ENCODE data around the gene GUCA1A. TPM values are rescaled to one million over a fixed set of nuclear protein-coding genes. Genes with fewer than 3 reads are reported as not detected.

The GUCA1A gene
- total RNA-seq, 1 experiment from 2014 or later, result not detected

GRCh38 chr6:42185597-42185996, 12.4 kb downstream of the GUCA1A start (continued):
- TF ChIP-seq REST (IDR thresholded peaks at IDR 0.05; ENCODE audit: low read depth) (no peak), POLR2A (IDR thresholded peaks at IDR 0.05; ENCODE audit: borderline replicate concordance, extremely low read depth, insufficient read depth, insufficient read length) (no peak)

- H3K4me3 ChIP-seq (replicated peaks in 1 of 2; ENCODE audit: low read depth in 1 of 2, low read length in 2 of 2), result no peak overlapping the region
- H3K9me2 ChIP-seq (ENCODE audit: insufficient read depth), result no peaks in the 10 kb centered on the region
- H3K79me2 ChIP-seq (ENCODE audit: insufficient read depth, low read length), result no peaks in the 10 kb centered on the region
- DNase-seq (ENCODE audit: low read depth, low spot score), result no peak
- CTCF ChIA-PET, result interaction anchor here (1.6 to 1.7 kb wide), 2 partner anchors 13 to 26 kb away, joined by 4 to 5 read pairs; no protein-coding TSS in a partner anchor
- no peaks in the 10 kb centered on the region for H3K27me3 ChIP-seq (ENCODE audit: insufficient read depth, low read length)
- no peak overlapping the region for H3K4me2 ChIP-seq (ENCODE audit: low read length)
- H2AFZ ChIP-seq (ENCODE audit: low read depth, low read length, poor library complexity, severe bottlenecking), result no peak overlapping the region
- no peaks in the 10 kb centered on the region for H3K9me3 ChIP-seq (ENCODE audit: control insufficient read depth in 1 of 2, insufficient read depth in 1 of 2, low read depth in 1 of 2, low read length in 2 of 2)
- POLR2A ChIA-PET, result no interaction called here
- RAD21 ChIA-PET (ENCODE audit: low non-redundant PET in 1 of 2, low total read pairs in 2 of 2, uncharacterized antibody in 2 of 2, unreplicated experiment in 2 of 2), result no interaction called here
- H3K4me1 ChIP-seq (ENCODE audit: control insufficient read depth in 1 of 2, insufficient read depth in 2 of 2, low read length in 2 of 2), result peaks cover 10% of the 10 kb centered on the region in 2 experiments; a peak in 3 of 4 replicates
- H4K20me1 ChIP-seq (ENCODE audit: insufficient read depth), result no peaks in the 10 kb centered on the region
- BruUV-seq (replicated peaks), result no TSS peak
- intact Hi-C loops (cut with micrococcal nuclease), result no loop called here
- no peak overlapping the region for H3K27ac ChIP-seq (ENCODE audit: low read depth, low read length)
- no peaks in the 10 kb centered on the region for H3K36me3 ChIP-seq (ENCODE audit: control insufficient read depth in 1 of 2, insufficient read depth in 2 of 2, low read length in 2 of 2)
- H3K9ac ChIP-seq (ENCODE audit: low read length), result no peak overlapping the region
- no peak for ATAC-seq
- TF ChIP-seq YY1 (IDR thresholded peaks at IDR 0.05; ENCODE audit: extremely low read depth, insufficient replicate concordance, low read depth, low read length) (no peak), TCF7L2 (IDR thresholded peaks at IDR 0.05; ENCODE audit: borderline replicate concordance, extremely low read depth, insufficient read depth, insufficient read length) (no peak), ZBTB33 (IDR thresholded peaks at IDR 0.05; ENCODE audit: extremely low read depth, insufficient replicate concordance, low read length) (no peak), RAD21 (IDR thresholded peaks at IDR 0.05; ENCODE audit: low read depth) (no peak), CTCF (IDR thresholded peaks at IDR 0.05 in 2 of 3, conservative IDR thresholded peaks at IDR 0.05 in 1 of 3; ENCODE audit: borderline replicate concordance in 1 of 3, insufficient read depth in 1 of 3, low read depth in 2 of 3, low read length in 2 of 3) (no peak), POLR2AphosphoS5 (IDR thresholded peaks at IDR 0.05; ENCODE audit: low read depth, low read length) (no peak), ZNF274 (IDR thresholded peaks at IDR 0.05; ENCODE audit: low read depth, low read length) (no peak), ELF1 (IDR thresholded peaks at IDR 0.05; ENCODE audit: borderline replicate concordance, low read depth) (no peak), CBX3 (IDR thresholded peaks at IDR 0.05; ENCODE audit: low read depth) (no peak), SP1 (IDR thresholded peaks at IDR 0.05; ENCODE audit: low read depth) (no peak), CEBPB (IDR thresholded peaks at IDR 0.05; ENCODE audit: low read depth) (no peak), EGR1 (IDR thresholded peaks at IDR 0.05; ENCODE audit: low read depth) (no peak), FOSL1 (IDR thresholded peaks at IDR 0.05; ENCODE audit: low read depth) (no peak), JUND (IDR thresholded peaks at IDR 0.05) (no peak), EZH2 (IDR thresholded peaks at IDR 0.05) (no peak), MAX (IDR thresholded peaks at IDR 0.05) (no peak)
These were observed 15.2 kb downstream of the GUCA1A start for GRCh38 chr6:42188406-42188805.
